HG03066 (cell line): ENCODE results near the gene RNF145.

Experiments used
- ATAC-seq: cut with Tn5 transposase; IDR thresholded peaks from one replicate; pipeline ENCODE4 v1.9.1; 2021; ENCODE audit warnings: low read depth; ENCODE audit not compliant: unreplicated experiment

RNF145 gene

GRCh38 chr5:159218595-159219023 lies 9.3 kb upstream of the RNF145 start:
- no peak for ATAC-seq

- no peak for ATAC-seq
These were observed 7.9 kb upstream of the RNF145 start for GRCh38 chr5:159217236-159217635.

GRCh38 chr5:159216454-159216853 lies 7.1 kb upstream of the RNF145 start:
- ATAC-seq = no peak

- no peak for ATAC-seq
These were observed 6.5 kb upstream of the RNF145 start for GRCh38 chr5:159215886-159216285.

GRCh38 chr5:159214486-159215271 lies 5.3 kb upstream of the RNF145 start:
- ATAC-seq = no peak

GRCh38 chr5:159212657-159213462 lies 3.5 kb upstream of the RNF145 start:
- no peak for ATAC-seq

- no peak for ATAC-seq
These were observed 2.4 kb upstream of the RNF145 start for GRCh38 chr5:159211729-159212174.

GRCh38 chr5:159210846-159211245 lies 1.5 kb upstream of the RNF145 start:
- no peak for ATAC-seq

- ATAC-seq = no peak
These were observed 883 bp upstream of the RNF145 start for GRCh38 chr5:159210210-159210661.

GRCh38 chr5:159208514-159209437 lies 577 bp downstream of the RNF145 start:
- ATAC-seq = peak; percentile 3

GRCh38 chr5:159207686-159208513 lies 1.5 kb downstream of the RNF145 start:
- ATAC-seq = peak; percentile 58

- no peak for ATAC-seq
These were observed 2.1 kb downstream of the RNF145 start for GRCh38 chr5:159207222-159207685.

- ATAC-seq = no peak
These were observed 2.5 kb downstream of the RNF145 start for GRCh38 chr5:159206818-159207217.

- no peak for ATAC-seq
These were observed 3.0 kb downstream of the RNF145 start for GRCh38 chr5:159206368-159206767.

GRCh38 chr5:159203351-159203750 lies 6.0 kb downstream of the RNF145 start:
- no peak for ATAC-seq

- ATAC-seq = no peak
These were observed 7.2 kb downstream of the RNF145 start for GRCh38 chr5:159202151-159202550.

GRCh38 chr5:159199780-159200179 lies 9.6 kb downstream of the RNF145 start:
- no peak for ATAC-seq

GRCh38 chr5:159199225-159199624 lies 10.1 kb downstream of the RNF145 start:
- no peak for ATAC-seq
